ENCODE data around the gene TSFM. TPM values are rescaled to one million over a fixed set of nuclear protein-coding genes. Genes with fewer than 3 reads are reported as not detected.

The TSFM gene
- total RNA-seq, 1 donor from 2014 or later, result 24.3 TPM

- H3K4me3 ChIP-seq, result no peak overlapping the region
- TF ChIP-seq CTCF (IDR thresholded peaks at IDR 0.05), result no peak
- no peak overlapping the region for H3K27ac ChIP-seq
- DNase-seq, result no peak
- peaks cover 61% of the 10 kb centered on the region for H3K27me3 ChIP-seq
- H3K36me3 ChIP-seq, result no peaks in the 10 kb centered on the region
- ATAC-seq, result no peak
- H3K9me3 ChIP-seq, result no peaks in the 10 kb centered on the region
- intact Hi-C loops (cut with DNase I), result no loop called here
- H3K4me1 ChIP-seq, result no peaks in the 10 kb centered on the region
Measured at GRCh38 chr12:57736741-57737466, 45.7 kb upstream of the TSFM start.

GRCh38 chr12:57737467-57738460 is 44.8 kb upstream of the TSFM start:
- Histone ChIP-seq H3K36me3 (no peaks in the 10 kb centered on the region), H3K4me1 (no peaks in the 10 kb centered on the region), H3K27me3 (peaks cover 61% of the 10 kb centered on the region), H3K27ac (no peak overlapping the region), H3K4me3 (peak overlapping the region; percentile 23), H3K9me3 (no peaks in the 10 kb centered on the region)
- intact Hi-C loops (cut with DNase I), result no loop called here
- no peak for DNase-seq
- no peak for TF ChIP-seq CTCF (IDR thresholded peaks at IDR 0.05)
- no peak for ATAC-seq

- ATAC-seq, result no peak
- TF ChIP-seq CTCF (IDR thresholded peaks at IDR 0.05), result no peak
- no peaks in the 10 kb centered on the region for H3K9me3 ChIP-seq
- intact Hi-C loops (cut with DNase I), result no loop called here
- peaks cover 60% of the 10 kb centered on the region for H3K27me3 ChIP-seq
- no peaks in the 10 kb centered on the region for H3K36me3 ChIP-seq
- no peaks in the 10 kb centered on the region for H3K4me1 ChIP-seq
- no peak within 1 kb of the TSS for H3K27ac ChIP-seq
- H3K4me3 ChIP-seq, result peak within 1 kb of the TSS; percentile 23
- DNase-seq, result no peak
Measured at GRCh38 chr12:57738661-57739237, 43.8 kb upstream of the TSFM start, which contains the start of gene AGAP2. TSS of gene AGAP2 (minus strand) at chr12:57738742. CDS start at chr12:57738246, 496 bp downstream.

- DNase-seq (no peak), ATAC-seq (no peak)
- Histone ChIP-seq H3K4me3 (no peak overlapping the region), H3K27ac (no peak overlapping the region), H3K9me3 (no peaks in the 10 kb centered on the region), H3K4me1 (peaks cover 4% of the 10 kb centered on the region), H3K27me3 (peaks cover 54% of the 10 kb centered on the region), H3K36me3 (no peaks in the 10 kb centered on the region)
- no peak for TF ChIP-seq CTCF (IDR thresholded peaks at IDR 0.05)
- intact Hi-C loops (cut with DNase I), result no loop called here
Measured at GRCh38 chr12:57739387-57739786, 43.2 kb upstream of the TSFM start.

- Histone ChIP-seq H3K4me3 (no peak overlapping the region), H3K9me3 (no peaks in the 10 kb centered on the region), H3K4me1 (peaks cover 5% of the 10 kb centered on the region), H3K36me3 (no peaks in the 10 kb centered on the region), H3K27ac (no peak overlapping the region), H3K27me3 (peaks cover 52% of the 10 kb centered on the region)
- no peak for TF ChIP-seq CTCF (IDR thresholded peaks at IDR 0.05)
- no peak for DNase-seq
- intact Hi-C loops (cut with DNase I), result no loop called here
- no peak for ATAC-seq
Measured at GRCh38 chr12:57739914-57740538, 42.6 kb upstream of the TSFM start.
